ENCODE measurements around the gene SPRR1A.

DNA sequence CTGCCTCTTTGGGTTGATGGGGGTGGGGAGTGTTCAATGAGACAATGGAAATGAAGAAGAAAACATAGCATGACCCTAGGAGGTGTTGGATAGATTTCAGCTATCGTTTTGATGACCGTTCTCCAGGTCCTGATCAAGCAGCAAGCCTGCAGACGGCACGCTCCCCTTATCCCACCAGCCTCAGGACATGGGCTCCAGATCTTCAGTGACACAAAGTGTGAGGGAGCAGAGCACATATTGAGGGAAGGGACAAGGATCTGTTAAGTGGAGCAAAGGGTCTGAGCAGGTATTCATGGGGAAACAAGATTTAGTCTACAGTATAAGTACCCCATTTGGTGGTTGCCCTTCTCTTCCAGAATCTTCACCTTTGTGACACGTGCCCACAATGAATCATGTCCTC is 32.2 kb upstream of the SPRR1A start:
- TF ChIP-seq, protein P1, sequence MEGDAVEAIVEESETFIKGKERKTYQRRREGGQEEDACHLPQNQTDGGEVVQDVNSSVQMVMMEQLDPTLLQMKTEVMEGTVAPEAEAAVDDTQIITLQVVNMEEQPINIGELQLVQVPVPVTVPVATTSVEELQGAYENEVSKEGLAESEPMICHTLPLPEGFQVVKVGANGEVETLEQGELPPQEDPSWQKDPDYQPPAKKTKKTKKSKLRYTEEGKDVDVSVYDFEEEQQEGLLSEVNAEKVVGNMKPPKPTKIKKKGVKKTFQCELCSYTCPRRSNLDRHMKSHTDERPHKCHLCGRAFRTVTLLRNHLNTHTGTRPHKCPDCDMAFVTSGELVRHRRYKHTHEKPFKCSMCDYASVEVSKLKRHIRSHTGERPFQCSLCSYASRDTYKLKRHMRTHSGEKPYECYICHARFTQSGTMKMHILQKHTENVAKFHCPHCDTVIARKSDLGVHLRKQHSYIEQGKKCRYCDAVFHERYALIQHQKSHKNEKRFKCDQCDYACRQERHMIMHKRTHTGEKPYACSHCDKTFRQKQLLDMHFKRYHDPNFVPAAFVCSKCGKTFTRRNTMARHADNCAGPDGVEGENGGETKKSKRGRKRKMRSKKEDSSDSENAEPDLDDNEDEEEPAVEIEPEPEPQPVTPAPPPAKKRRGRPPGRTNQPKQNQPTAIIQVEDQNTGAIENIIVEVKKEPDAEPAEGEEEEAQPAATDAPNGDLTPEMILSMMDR (IDR thresholded peaks at IDR 0.05; ENCODE audit: low read length): no peak
- TF ChIP-seq EZH2 (IDR thresholded peaks at IDR 0.05; ENCODE audit: borderline replicate concordance, low read length): no peak

Measured in OCI-LY1 (cell line).